ENCODE results near the gene IQCM.

Gene IQCM

GRCh38 chr4:149768477-149768876, 47.2 kb downstream of the IQCM start:
- no peak for DNase-seq (ENCODE audit: low read depth)

- DNase-seq (ENCODE audit: low read depth): no peak
Measured at GRCh38 chr4:149766135-149766534, 49.5 kb downstream of the IQCM start.

GRCh38 chr4:149765630-149766029, 50.0 kb downstream of the IQCM start:
- peak; percentile 85 for DNase-seq (ENCODE audit: low read depth)

- DNase-seq (ENCODE audit: low read depth): no peak
Measured at GRCh38 chr4:149755969-149756368, 59.7 kb downstream of the IQCM start.

- DNase-seq (ENCODE audit: low read depth): peak; percentile 65
Measured at GRCh38 chr4:149754526-149754925, 61.1 kb downstream of the IQCM start.

- no peak for DNase-seq (ENCODE audit: low read depth)
Measured at GRCh38 chr4:149752729-149753128, 62.9 kb downstream of the IQCM start.

GRCh38 chr4:149751174-149751573, 64.5 kb downstream of the IQCM start:
- DNase-seq (ENCODE audit: low read depth): no peak

GRCh38 chr4:149749784-149750183, 65.9 kb downstream of the IQCM start:
- peak; percentile 70 for DNase-seq (ENCODE audit: low read depth)

- no peak for DNase-seq (ENCODE audit: low read depth)
Measured at GRCh38 chr4:149747646-149748045, 68.0 kb downstream of the IQCM start.

GRCh38 chr4:149746276-149746675, 69.4 kb downstream of the IQCM start:
- no peak for DNase-seq (ENCODE audit: low read depth)

- no peak for DNase-seq (ENCODE audit: low read depth)
Measured at GRCh38 chr4:149741186-149741831, 74.3 kb downstream of the IQCM start.

GRCh38 chr4:149738156-149738555, 77.5 kb downstream of the IQCM start:
- DNase-seq (ENCODE audit: low read depth): no peak

- DNase-seq (ENCODE audit: low read depth): peak; percentile 11
Measured at GRCh38 chr4:149735796-149736195, 79.8 kb downstream of the IQCM start.

GRCh38 chr4:149728444-149728843, 87.2 kb downstream of the IQCM start:
- no peak for DNase-seq (ENCODE audit: low read depth)

GRCh38 chr4:149727663-149728062, 88.0 kb downstream of the IQCM start:
- no peak for DNase-seq (ENCODE audit: low read depth)

GRCh38 chr4:149723065-149723464, 92.6 kb downstream of the IQCM start:
- DNase-seq (ENCODE audit: low read depth): no peak

GRCh38 chr4:149719806-149720205, 95.8 kb downstream of the IQCM start:
- no peak for DNase-seq (ENCODE audit: low read depth)

- DNase-seq (ENCODE audit: low read depth): peak; percentile 4
Measured at GRCh38 chr4:149719357-149719756, 96.3 kb downstream of the IQCM start.

GRCh38 chr4:149718500-149718899, 97.1 kb downstream of the IQCM start:
- no peak for DNase-seq (ENCODE audit: low read depth)

GRCh38 chr4:149716728-149717127, 98.9 kb downstream of the IQCM start:
- DNase-seq (ENCODE audit: low read depth): no peak

- no peak for DNase-seq (ENCODE audit: low read depth)
Measured at GRCh38 chr4:149715822-149716585, 99.6 kb downstream of the IQCM start.

GRCh38 chr4:149713031-149713430, 102.6 kb downstream of the IQCM start:
- DNase-seq (ENCODE audit: low read depth): no peak

GRCh38 chr4:149711593-149712365, 103.9 kb downstream of the IQCM start:
- DNase-seq (ENCODE audit: low read depth): no peak
